D721Med (cell line): ENCODE data around the gene NSD2.

Experiments used
- DNase-seq: peaks from one replicate; pipeline ENCODE4 v3.0.0; 2011; ENCODE audit warnings: low spot score; ENCODE audit not compliant: insufficient read length
- FAIRE-seq: peaks from 2 replicates; lab custom pipeline; 2011; peaks lifted over from hg19 to GRCh38; lab: Jason Lieb, UNC
- TF ChIP-seq, protein P1 (sequence below): IDR thresholded peaks from 2 replicates; pipeline ENCODE4 v1.5.1; 2012; ENCODE audit warnings: mild to moderate bottlenecking, control low read depth; ENCODE audit not compliant: insufficient read depth; ENCODE audit errors: missing control alignments

NSD2 gene

DNA sequence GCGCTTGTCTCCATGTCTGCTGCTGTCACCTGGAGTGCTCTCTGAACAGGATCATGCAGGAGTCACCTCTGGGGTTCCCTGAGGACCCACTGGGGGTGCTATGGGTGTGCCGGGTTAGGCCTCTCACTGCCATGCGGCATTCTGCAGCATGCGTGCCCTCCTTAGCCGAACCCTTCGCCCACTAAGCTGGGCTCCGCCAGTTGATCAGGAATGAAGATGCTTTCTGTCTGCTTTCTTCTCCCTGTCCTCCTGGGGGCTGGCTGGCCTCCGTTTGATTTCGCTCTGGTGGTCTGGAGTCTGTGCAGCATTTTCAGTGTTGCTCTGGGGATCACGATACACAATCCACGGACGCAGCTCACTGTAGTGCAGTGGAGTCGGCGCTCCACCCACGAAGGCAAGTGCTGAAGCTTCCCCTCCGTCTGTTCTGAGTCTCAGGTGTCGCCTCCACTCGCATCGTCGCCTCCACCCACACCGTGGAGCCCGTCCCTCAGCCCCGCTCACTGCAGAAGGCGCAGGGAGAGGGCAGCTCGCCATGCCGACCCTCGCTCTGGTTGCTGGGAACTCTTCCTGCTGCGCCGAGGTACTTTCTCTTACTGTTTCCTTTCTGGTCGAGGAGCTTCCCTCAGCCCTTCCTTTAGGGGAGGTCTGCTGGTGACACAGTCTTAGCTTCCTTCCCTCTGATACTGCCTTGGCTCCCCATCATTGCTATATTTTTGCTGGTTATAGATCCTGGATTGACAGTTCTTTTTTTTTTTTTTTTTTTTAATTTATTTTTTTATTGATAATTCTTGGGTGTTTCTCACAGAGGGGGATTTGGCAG lies 44.5 kb upstream of the NSD2 start:
- DNase-seq (no peak), FAIRE-seq (no peak)
- TF ChIP-seq, protein P1, sequence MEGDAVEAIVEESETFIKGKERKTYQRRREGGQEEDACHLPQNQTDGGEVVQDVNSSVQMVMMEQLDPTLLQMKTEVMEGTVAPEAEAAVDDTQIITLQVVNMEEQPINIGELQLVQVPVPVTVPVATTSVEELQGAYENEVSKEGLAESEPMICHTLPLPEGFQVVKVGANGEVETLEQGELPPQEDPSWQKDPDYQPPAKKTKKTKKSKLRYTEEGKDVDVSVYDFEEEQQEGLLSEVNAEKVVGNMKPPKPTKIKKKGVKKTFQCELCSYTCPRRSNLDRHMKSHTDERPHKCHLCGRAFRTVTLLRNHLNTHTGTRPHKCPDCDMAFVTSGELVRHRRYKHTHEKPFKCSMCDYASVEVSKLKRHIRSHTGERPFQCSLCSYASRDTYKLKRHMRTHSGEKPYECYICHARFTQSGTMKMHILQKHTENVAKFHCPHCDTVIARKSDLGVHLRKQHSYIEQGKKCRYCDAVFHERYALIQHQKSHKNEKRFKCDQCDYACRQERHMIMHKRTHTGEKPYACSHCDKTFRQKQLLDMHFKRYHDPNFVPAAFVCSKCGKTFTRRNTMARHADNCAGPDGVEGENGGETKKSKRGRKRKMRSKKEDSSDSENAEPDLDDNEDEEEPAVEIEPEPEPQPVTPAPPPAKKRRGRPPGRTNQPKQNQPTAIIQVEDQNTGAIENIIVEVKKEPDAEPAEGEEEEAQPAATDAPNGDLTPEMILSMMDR, result no peak

DNA sequence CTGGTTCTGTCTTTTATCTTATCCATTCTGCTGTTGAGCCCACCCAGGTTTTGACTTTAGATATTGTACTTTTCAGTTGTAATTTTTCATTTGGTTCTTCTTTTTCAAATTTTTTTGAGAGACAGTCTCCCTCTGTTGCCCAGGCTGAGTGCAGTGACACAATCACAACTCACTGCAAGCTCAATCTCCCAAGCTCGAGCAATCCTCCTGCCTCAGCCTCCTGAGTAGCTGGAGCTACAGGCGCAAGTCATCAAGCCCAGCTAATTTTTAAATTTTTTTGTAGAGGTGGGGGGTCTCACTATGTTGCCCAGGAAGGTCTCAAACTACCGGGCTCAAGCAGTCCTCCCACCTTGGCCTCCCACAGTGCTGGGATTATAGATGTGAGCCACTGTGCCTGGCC lies 41.0 kb upstream of the NSD2 start:
- TF ChIP-seq, protein P1, result no peak
- FAIRE-seq (no peak), DNase-seq (no peak)

DNA sequence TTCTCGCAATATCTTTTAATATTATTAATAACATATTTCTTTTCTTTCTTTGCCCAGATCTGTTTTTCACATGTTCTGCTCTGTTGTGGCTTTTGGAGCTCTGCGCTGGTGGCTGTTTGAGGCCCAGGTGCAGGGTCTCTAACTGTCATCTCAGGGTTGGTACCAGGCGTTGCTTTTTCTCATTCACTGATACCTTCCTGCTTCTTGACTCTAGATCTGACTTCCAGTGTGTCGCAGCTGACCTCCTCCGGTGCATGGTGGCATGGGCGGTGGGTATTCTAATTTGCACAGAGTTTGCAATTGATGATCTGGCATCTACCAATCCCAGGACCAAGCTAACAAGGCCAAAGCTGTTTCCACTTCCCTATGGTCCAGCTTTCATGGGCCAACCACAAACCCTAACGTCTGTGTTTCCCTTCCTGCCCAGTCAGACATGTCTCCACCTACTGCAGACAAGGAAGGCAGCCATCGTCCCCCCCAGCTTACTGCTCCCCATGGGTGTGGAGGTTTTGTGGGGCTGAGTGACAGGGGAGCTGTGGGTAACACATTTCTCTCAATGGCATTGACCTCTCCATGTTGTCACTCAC lies 40.5 kb upstream of the NSD2 start:
- TF ChIP-seq, protein P1, result no peak
- FAIRE-seq (no peak), DNase-seq (no peak)

DNA sequence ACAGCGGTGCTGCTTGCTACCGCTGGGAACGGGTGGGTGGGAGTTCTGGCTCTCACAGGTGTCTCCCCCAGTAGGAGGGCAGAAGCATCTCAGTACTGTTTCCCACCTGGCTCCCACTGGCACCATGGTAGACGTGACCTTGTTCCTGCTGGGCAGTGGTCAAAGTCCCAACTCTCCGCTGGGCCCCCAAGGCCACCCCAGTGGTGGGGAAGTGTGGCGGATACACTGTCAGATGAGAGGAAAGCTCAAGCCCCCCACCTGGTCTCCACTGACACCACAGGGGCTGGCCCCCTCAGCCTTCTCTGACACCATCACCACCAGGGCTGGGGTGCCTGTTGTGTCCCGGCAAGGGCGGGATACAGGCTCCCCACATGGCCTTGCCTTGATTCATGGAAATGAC lies 39.9 kb upstream of the NSD2 start:
- TF ChIP-seq, protein P1, result no peak
- DNase-seq (no peak), FAIRE-seq (no peak)

DNA sequence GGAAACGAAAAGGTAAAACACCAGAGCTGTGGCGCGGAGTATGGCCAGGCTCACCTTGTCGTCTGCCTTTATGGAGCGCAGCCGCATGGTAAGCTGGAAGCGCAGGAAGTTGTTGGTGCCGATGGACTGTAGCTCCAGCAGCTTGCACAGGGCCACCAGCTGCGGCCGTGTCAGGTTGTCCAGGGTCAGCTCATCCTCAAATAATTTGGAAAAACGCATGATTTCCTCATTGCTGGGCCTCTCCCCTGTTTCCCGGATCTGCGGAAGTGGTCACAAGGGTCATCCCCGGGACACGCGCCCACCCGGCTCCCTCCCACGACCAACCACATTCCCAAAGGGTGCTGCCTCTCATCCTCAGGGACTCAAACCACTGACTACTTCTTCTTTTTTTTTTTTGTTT lies 38.5 kb upstream of the NSD2 start:
- FAIRE-seq (no peak), DNase-seq (no peak)
- TF ChIP-seq, protein P1, result no peak

DNA sequence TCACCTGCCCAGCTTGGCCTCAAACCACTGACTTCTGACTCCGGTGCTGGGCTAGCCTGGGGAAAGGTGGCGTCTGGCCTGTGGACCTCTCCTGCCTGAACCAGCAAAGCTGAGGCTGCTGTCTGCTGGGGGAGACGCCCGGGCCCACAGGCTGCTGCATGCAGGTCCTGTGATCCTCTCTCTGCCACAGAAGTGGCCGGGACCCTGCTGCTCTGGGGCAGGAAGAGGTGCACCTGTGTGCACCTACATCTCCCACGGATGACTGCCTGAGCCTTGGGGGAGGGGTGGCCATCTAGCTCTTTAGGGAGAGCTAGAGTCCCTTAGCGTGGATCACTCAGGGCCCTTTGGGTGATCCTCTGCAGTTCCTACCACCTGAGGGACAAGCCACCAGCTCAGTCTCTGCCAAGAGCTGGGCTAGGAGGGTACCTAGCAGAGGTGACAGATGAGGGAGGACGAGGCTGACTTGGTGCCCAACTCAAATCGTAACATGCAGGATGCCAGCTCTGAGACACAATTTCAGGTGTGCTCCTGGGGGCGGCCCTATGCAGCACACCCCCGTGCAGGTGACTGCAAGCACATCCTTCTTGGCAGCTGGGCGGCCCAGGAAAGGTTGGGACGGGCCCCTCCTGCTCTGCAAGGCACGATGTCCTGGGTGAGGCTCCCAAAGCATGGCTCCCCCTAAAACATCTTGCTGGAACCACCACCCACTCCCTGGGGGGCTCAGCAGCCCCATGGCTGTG lies 37.7 kb upstream of the NSD2 start:
- no peak for FAIRE-seq
- no peak for DNase-seq
- TF ChIP-seq, protein P1, result no peak
